Neural cell (in vitro differentiated cells): ENCODE results near the gene GOLGA6D. TPM values are rescaled to one million over a fixed set of nuclear protein-coding genes. Genes with fewer than 3 reads are reported as not detected.
"Not testable (repeated sequence)": the region's sequence is repeated elsewhere in the genome, so short reads cannot be mapped to it uniquely, and the experiment has no call there.

ENCODE experiments used
- H2AFZ ChIP-seq: fragments of 200-600, 300-800 bp; sonication (generic), shearing (Covaris generic); 2 replicates; pipeline ENCODE4 v1.6.0; 2014; ENCODE audit warnings: low read depth, mild to moderate bottlenecking, antibody characterized with exemption, low read length, moderate library complexity
- H3F3A ChIP-seq: fragments of 200-600 bp; shearing (Covaris generic); 2 replicates; pipeline ENCODE4 v1.6.1; 2016; ENCODE audit warnings: mild to moderate bottlenecking, moderate library complexity, mixed read lengths, antibody characterized with exemption, low read length; ENCODE audit not compliant: insufficient read depth, poor library complexity, severe bottlenecking
- H3K27ac ChIP-seq: fragments of 200-600, 300-800 bp; sonication (generic), shearing (Covaris generic); 2 replicates; pipeline ENCODE4 v1.5.1; 2014; ENCODE audit warnings: mild to moderate bottlenecking, low read length, moderate library complexity
- H3K27me3 ChIP-seq: fragments of 300-800, 200-600 bp; sonication (generic), shearing (Covaris generic); 2 replicates; pipeline ENCODE4 v1.6.0; 2014; ENCODE audit warnings: mild to moderate bottlenecking, low read depth, low read length, moderate library complexity; ENCODE audit not compliant: insufficient read depth
- H3K36me3 ChIP-seq: fragments of 300-800, 200-600 bp; sonication (generic), shearing (Covaris generic); 2 replicates; pipeline ENCODE4 v1.5.1; 2014; ENCODE audit warnings: mild to moderate bottlenecking, antibody characterized with exemption, low read length, moderate library complexity; ENCODE audit not compliant: insufficient read depth
- H3K4me2 ChIP-seq: fragments of 300-800, 200-600 bp; sonication (generic), shearing (Covaris generic); 2 replicates; pipeline ENCODE4 v1.6.0; 2014; ENCODE audit warnings: mild to moderate bottlenecking, low read length
- H3K4me3 ChIP-seq: fragments of 300-800, 200-600 bp; sonication (generic), shearing (Covaris generic); 2 replicates; pipeline ENCODE4 v1.5.1; 2014; ENCODE audit warnings: mild to moderate bottlenecking, low read length, moderate library complexity
- H3K79me2 ChIP-seq: fragments of 200-600 bp; shearing (Covaris generic); replicated peaks from 2 replicates; pipeline ENCODE4 v1.6.0; 2014; ENCODE audit warnings: mild to moderate bottlenecking, low read length, moderate library complexity; ENCODE audit not compliant: insufficient read depth
- H3K9ac ChIP-seq: fragments of 300-800, 200-600 bp; sonication (generic), shearing (Covaris generic); 2 replicates; pipeline ENCODE4 v1.6.1; 2016; ENCODE audit warnings: mild to moderate bottlenecking, low read length, mixed read lengths
- H3K9me2 ChIP-seq: fragments of 200-600 bp; shearing (Covaris generic); 2 replicates; pipeline ENCODE4 v1.6.1; 2016; ENCODE audit warnings: mild to moderate bottlenecking, low read length, mixed read lengths; ENCODE audit not compliant: insufficient read depth
- H3K9me3 ChIP-seq: fragments of 200-600, 300-800 bp; sonication (generic), shearing (Covaris generic); 2 replicates; pipeline ENCODE4 v1.6.1; 2016; ENCODE audit warnings: mild to moderate bottlenecking, mixed run types, low read length, moderate library complexity, mixed read lengths
- H4K20me1 ChIP-seq: fragments of 200-600 bp; shearing (Covaris generic); 2 replicates; pipeline ENCODE4 v1.6.1; 2016; ENCODE audit warnings: mild to moderate bottlenecking, mixed run types; ENCODE audit not compliant: insufficient read depth
- CTCF ChIP-seq: fragments of 450-650 bp; IDR thresholded peaks from 2 replicates; pipeline ENCODE4 v1.5.1; 2014; ENCODE audit warnings: antibody characterized with exemption, mild to moderate bottlenecking, moderate library complexity; ENCODE audit not compliant: poor library complexity, severe bottlenecking
- EZH2 ChIP-seq: fragments of 200-600, 300-800 bp; shearing (Covaris generic), sonication (generic); IDR thresholded peaks from 2 replicates; pipeline ENCODE4 v1.6.1; 2014; ENCODE audit warnings: antibody characterized with exemption, low read length, borderline replicate concordance, mild to moderate bottlenecking; ENCODE audit not compliant: insufficient read depth, poor library complexity, severe bottlenecking
- POLR2AphosphoS5 ChIP-seq: IDR thresholded peaks from 2 replicates; pipeline ENCODE4 v1.6.1; 2012
- RAD21 ChIP-seq: fragments of 450-650 bp; conservative IDR thresholded peaks from 2 replicates; pipeline ENCODE4 v1.6.1; 2014; ENCODE audit warnings: antibody characterized with exemption, mild to moderate bottlenecking, moderate library complexity
- REST ChIP-seq: IDR thresholded peaks from 2 replicates; pipeline ENCODE4 v1.6.1; 2012; ENCODE audit warnings: borderline replicate concordance
- SMC3 ChIP-seq: fragments of 450-650 bp; conservative IDR thresholded peaks from 2 replicates; pipeline ENCODE4 v1.6.1; 2014; ENCODE audit warnings: antibody characterized with exemption, mild to moderate bottlenecking, moderate library complexity; ENCODE audit not compliant: poor library complexity
- TAF1 ChIP-seq: IDR thresholded peaks from 2 replicates; pipeline ENCODE4 v1.6.1; 2012; ENCODE audit warnings: low read depth
- polyA plus RNA-seq: library from polyadenylated mRNA; depleted of rRNA; stranded (reverse); fragments of >200 nt; gene quantifications from 2 replicates; pipeline ENCODE4 v1.2.3, GENCODE V29; 2014

The GOLGA6D gene
- polyA plus RNA-seq, 1 donor from 2014 or later: not detected

- H3K9me2 ChIP-seq: no peaks in the 10 kb centered on the region
- H3K9ac ChIP-seq: no peak overlapping the region
- no peak overlapping the region for H3K4me2 ChIP-seq
- TF ChIP-seq REST: no peak
- TF ChIP-seq TAF1: no peak
- TF ChIP-seq EZH2: no peak
- TF ChIP-seq POLR2AphosphoS5: no peak
- TF ChIP-seq SMC3: no peak
- no peak overlapping the region for H2AFZ ChIP-seq
- no peaks in the 10 kb centered on the region for H3K79me2 ChIP-seq
- H3K4me3 ChIP-seq: no peak overlapping the region
- no peak overlapping the region for H3K27ac ChIP-seq
- H3K36me3 ChIP-seq: no peaks in the 10 kb centered on the region
- no peaks in the 10 kb centered on the region for H4K20me1 ChIP-seq
- H3F3A ChIP-seq: no peaks in the 10 kb centered on the region
- H3K9me3 ChIP-seq: no peaks in the 10 kb centered on the region
- no peaks in the 10 kb centered on the region for H3K27me3 ChIP-seq
Observed at GRCh38 chr15:75313116-75313845, 30.6 kb downstream of the GOLGA6D start.

GRCh38 chr15:75314552-75315290 is 32.1 kb downstream of the GOLGA6D start:
- Histone ChIP-seq H3K4me2 (no peak overlapping the region), H3F3A (no peaks in the 10 kb centered on the region), H3K27me3 (no peaks in the 10 kb centered on the region), H3K27ac (no peak overlapping the region), H3K79me2 (no peaks in the 10 kb centered on the region), H3K4me3 (no peak overlapping the region), H4K20me1 (no peaks in the 10 kb centered on the region), H3K9me2 (no peaks in the 10 kb centered on the region), H3K9me3 (no peaks in the 10 kb centered on the region), H2AFZ (no peak overlapping the region), H3K36me3 (no peaks in the 10 kb centered on the region), H3K9ac (no peak overlapping the region)
- TF ChIP-seq RAD21 (no peak), TAF1 (no peak), CTCF (no peak)

GRCh38 chr15:75319231-75319897 is 36.7 kb downstream of the GOLGA6D start:
- not testable (repeated sequence) for H3K36me3 ChIP-seq, H2AFZ ChIP-seq, H3K4me3 ChIP-seq, H3F3A ChIP-seq, H3K4me2 ChIP-seq, H3K27ac ChIP-seq, H3K79me2 ChIP-seq, H3K27me3 ChIP-seq, H3K9me3 ChIP-seq, H3K9ac ChIP-seq, H3K9me2 ChIP-seq, H4K20me1 ChIP-seq
